ENCODE measurements around the gene CREB3L1.

The CREB3L1 gene

DNA sequence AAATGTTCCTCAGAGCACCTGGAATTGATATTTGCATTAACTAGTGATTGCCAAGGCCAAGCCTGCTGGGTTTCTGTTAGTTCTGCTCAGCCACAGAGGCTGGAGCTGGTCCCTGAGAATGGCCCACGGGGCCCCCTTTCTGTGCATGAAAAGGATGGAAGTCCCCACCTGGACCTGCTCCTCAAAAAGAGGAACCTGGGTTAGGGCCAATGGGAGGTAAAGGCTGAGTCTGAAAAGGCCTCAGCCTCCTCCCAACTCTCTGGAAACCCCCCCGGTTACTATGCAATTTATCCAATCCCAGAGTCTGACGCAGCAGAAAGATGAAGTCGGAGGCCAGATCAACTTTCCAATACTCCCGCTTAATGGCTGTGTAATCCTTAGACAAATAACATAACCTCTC, 6.8 kb upstream of the CREB3L1 start:
- H4K91ac ChIP-seq (ENCODE audit: low read depth, low read length) = no peak overlapping the region

DNA sequence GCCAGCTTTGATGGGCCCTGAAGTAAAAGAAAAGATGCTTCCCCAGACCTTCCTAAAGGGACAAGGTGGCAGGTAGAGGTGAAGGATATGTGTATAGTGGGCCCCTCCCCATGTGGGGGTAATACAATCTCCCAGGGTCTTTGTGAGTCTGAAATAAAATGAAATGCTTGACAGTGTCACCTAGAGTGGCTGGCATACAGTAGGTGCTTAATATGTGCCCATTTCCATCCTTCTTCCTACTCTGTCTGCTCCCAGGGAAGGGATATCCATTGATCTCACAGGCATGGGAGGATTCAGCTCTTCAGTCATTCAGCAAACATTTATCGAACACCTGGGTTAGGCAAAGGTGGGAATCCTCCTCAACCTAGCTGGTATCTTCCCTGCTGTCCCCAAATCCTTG, 6.1 kb upstream of the CREB3L1 start:
- H2AFZ ChIP-seq (ENCODE audit: insufficient read depth, low read length, poor library complexity) = no peak overlapping the region
- peaks cover 2 to 3% of the 10 kb centered on the region in 2 experiments for H3K4me1 ChIP-seq (ENCODE audit: control insufficient read depth in 1 of 2, insufficient read depth in 2 of 2, low read length in 2 of 2)
- H3K79me1 ChIP-seq (ENCODE audit: low read length) = no peaks in the 10 kb centered on the region
- no peak overlapping the region for H3K4ac ChIP-seq (ENCODE audit: low read depth, low read length)
- no peak overlapping the region for H3K14ac ChIP-seq (ENCODE audit: low read length)
- H3K4me3 ChIP-seq (ENCODE audit: low read depth, low read length) = no peak overlapping the region
- H3K23ac ChIP-seq (ENCODE audit: low read length) = no peak overlapping the region
- no CpG with 5 or more reads among the region's 1 CpG for WGBS (ENCODE audit: extremely low coverage, insufficient coverage, insufficient read length)
- H3K9ac ChIP-seq (ENCODE audit: low read length) = no peak overlapping the region
- no peak for DNase-seq
- no peaks in the 10 kb centered on the region for H3K9me3 ChIP-seq (ENCODE audit: insufficient read depth, low read depth, low read length)
- H2BK5ac ChIP-seq (ENCODE audit: low read depth, low read length, poor library complexity) = no peak overlapping the region
- no peak overlapping the region for H2AK5ac ChIP-seq (ENCODE audit: low read length)
- H4K91ac ChIP-seq (ENCODE audit: low read depth, low read length) = no peak overlapping the region
- no peak overlapping the region for H4K12ac ChIP-seq (ENCODE audit: low read depth, low read length)
- no peak overlapping the region for H2BK120ac ChIP-seq (ENCODE audit: insufficient read depth, low read length, poor library complexity)
- H3K4me2 ChIP-seq (ENCODE audit: low read length) = no peak overlapping the region
- no peak overlapping the region for H4K8ac ChIP-seq (ENCODE audit: low read depth, low read length)
- H3K27me3 ChIP-seq (ENCODE audit: insufficient read depth, low read length) = no peaks in the 10 kb centered on the region
- H3K18ac ChIP-seq (ENCODE audit: low read length) = no peak overlapping the region
- H2BK12ac ChIP-seq (ENCODE audit: low read length) = no peak overlapping the region
- H3K36me3 ChIP-seq (ENCODE audit: control insufficient read depth in 1 of 2, insufficient read depth in 2 of 2, low read length in 2 of 2) = no peaks in the 10 kb centered on the region
- no peak overlapping the region for H3K27ac ChIP-seq (ENCODE audit: low read depth, low read length)
- H3K79me2 ChIP-seq (ENCODE audit: control insufficient read depth, insufficient read depth, low read length, poor library complexity) = no peaks in the 10 kb centered on the region

More for the DNA sequence above, 6.8 kb upstream of the CREB3L1 start:
- H2AK5ac ChIP-seq (ENCODE audit: low read length) = no peak overlapping the region
- H2BK120ac ChIP-seq (ENCODE audit: insufficient read depth, low read length, poor library complexity) = no peak overlapping the region
- no peak overlapping the region for H3K9ac ChIP-seq (ENCODE audit: low read length)
- no peak overlapping the region for H4K8ac ChIP-seq (ENCODE audit: low read depth, low read length)
- WGBS (ENCODE audit: extremely low coverage, insufficient coverage, insufficient read length) = no CpG with 5 or more reads among the region's 5 CpGs
- no peak overlapping the region for H3K4ac ChIP-seq (ENCODE audit: low read depth, low read length)
- H3K27me3 ChIP-seq (ENCODE audit: insufficient read depth, low read length) = no peaks in the 10 kb centered on the region
- H2BK12ac ChIP-seq (ENCODE audit: low read length) = no peak overlapping the region
- no peak overlapping the region for H3K4me2 ChIP-seq (ENCODE audit: low read length)
- no peaks in the 10 kb centered on the region for H3K36me3 ChIP-seq (ENCODE audit: control insufficient read depth in 1 of 2, insufficient read depth in 2 of 2, low read length in 2 of 2)
- H3K23ac ChIP-seq (ENCODE audit: low read length) = no peak overlapping the region
- no peak overlapping the region for H3K14ac ChIP-seq (ENCODE audit: low read length)
- H3K9me3 ChIP-seq (ENCODE audit: insufficient read depth, low read depth, low read length) = no peaks in the 10 kb centered on the region
- no peaks in the 10 kb centered on the region for H3K79me2 ChIP-seq (ENCODE audit: control insufficient read depth, insufficient read depth, low read length, poor library complexity)
- no peak for DNase-seq
- no peak overlapping the region for H3K27ac ChIP-seq (ENCODE audit: low read depth, low read length)
- no peak overlapping the region for H2BK5ac ChIP-seq (ENCODE audit: low read depth, low read length, poor library complexity)
- H3K79me1 ChIP-seq (ENCODE audit: low read length) = no peaks in the 10 kb centered on the region
- no peak overlapping the region for H2AFZ ChIP-seq (ENCODE audit: insufficient read depth, low read length, poor library complexity)
- no peak overlapping the region for H3K4me3 ChIP-seq (ENCODE audit: low read depth, low read length)
- H4K12ac ChIP-seq (ENCODE audit: low read depth, low read length) = no peak overlapping the region
- H3K18ac ChIP-seq (ENCODE audit: low read length) = no peak overlapping the region
- H3K4me1 ChIP-seq (ENCODE audit: control insufficient read depth in 1 of 2, insufficient read depth in 2 of 2, low read length in 2 of 2) = peaks cover 0 to under 1% of the 10 kb centered on the region in 2 experiments

DNA sequence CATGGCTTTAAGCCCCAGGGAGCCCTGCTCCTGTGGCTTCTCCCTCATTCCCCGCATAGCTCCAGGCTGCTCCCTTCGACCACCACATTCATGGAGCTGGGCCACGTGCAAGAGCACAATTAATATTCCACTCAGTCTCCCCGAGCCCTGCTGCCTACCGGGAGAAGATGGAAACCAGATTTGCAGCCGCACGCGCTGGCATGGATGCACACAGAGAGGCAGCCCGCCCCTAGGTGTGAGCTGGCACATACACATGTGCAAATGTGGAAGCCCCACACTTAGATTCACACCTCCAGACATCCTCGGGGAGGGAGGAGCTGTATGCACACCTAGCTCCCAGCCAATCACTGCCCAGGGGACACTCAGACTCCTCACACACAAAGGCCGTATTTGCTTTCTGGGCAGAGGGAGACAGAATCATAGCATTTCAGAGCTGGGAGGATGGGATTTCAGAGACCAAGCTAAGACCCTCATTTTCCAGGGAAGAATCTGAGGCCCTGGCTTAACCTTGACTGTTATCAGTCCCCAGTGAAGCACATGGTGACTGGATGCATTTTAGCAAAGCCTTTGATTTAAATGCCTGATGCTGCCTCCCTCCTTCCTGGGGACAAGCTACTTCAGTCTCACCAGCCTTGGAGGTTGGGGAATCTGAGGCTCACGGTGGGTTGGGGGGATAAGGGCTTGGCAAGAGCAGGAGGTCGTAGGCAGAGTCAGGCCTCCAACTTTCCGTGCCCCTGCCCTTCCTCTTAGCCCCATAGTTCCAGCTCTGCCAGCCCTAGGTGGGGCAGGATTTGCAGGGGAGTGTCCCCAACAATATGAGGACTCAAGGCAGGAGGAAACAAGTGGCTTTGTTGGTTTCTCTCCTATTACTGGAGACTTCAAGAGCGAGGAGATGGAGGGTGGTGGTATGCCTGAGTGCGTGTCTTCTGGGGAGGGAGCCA, 5.3 kb upstream of the CREB3L1 start:
- no peaks in the 10 kb centered on the region for H3K79me1 ChIP-seq (ENCODE audit: low read length)
- H3K4ac ChIP-seq (ENCODE audit: low read depth, low read length) = no peak overlapping the region
- H2BK120ac ChIP-seq (ENCODE audit: insufficient read depth, low read length, poor library complexity) = no peak overlapping the region
- H3K23ac ChIP-seq (ENCODE audit: low read length) = no peak overlapping the region
- H4K91ac ChIP-seq (ENCODE audit: low read depth, low read length) = no peak overlapping the region
- H3K4me2 ChIP-seq (ENCODE audit: low read length) = no peak overlapping the region
- no peak overlapping the region for H2BK12ac ChIP-seq (ENCODE audit: low read length)
- H2AFZ ChIP-seq (ENCODE audit: insufficient read depth, low read length, poor library complexity) = no peak overlapping the region
- H3K79me2 ChIP-seq (ENCODE audit: control insufficient read depth, insufficient read depth, low read length, poor library complexity) = no peaks in the 10 kb centered on the region
- no peak overlapping the region for H3K18ac ChIP-seq (ENCODE audit: low read length)
- H3K9ac ChIP-seq (ENCODE audit: low read length) = no peak overlapping the region
- H4K8ac ChIP-seq (ENCODE audit: low read depth, low read length) = no peak overlapping the region
- no peak for DNase-seq
- H3K9me3 ChIP-seq (ENCODE audit: insufficient read depth, low read depth, low read length) = no peaks in the 10 kb centered on the region
- H2AK5ac ChIP-seq (ENCODE audit: low read length) = no peak overlapping the region
- H3K4me3 ChIP-seq (ENCODE audit: low read depth, low read length) = no peak overlapping the region
- H4K12ac ChIP-seq (ENCODE audit: low read depth, low read length) = no peak overlapping the region
- no CpG with 5 or more reads among the region's 16 CpGs for WGBS (ENCODE audit: extremely low coverage, insufficient coverage, insufficient read length)
- H3K14ac ChIP-seq (ENCODE audit: low read length) = no peak overlapping the region
- H2BK5ac ChIP-seq (ENCODE audit: low read depth, low read length, poor library complexity) = no peak overlapping the region
- H3K27me3 ChIP-seq (ENCODE audit: insufficient read depth, low read length) = no peaks in the 10 kb centered on the region
- no peaks in the 10 kb centered on the region for H3K36me3 ChIP-seq (ENCODE audit: control insufficient read depth in 1 of 2, insufficient read depth in 2 of 2, low read length in 2 of 2)
- H3K4me1 ChIP-seq (ENCODE audit: control insufficient read depth in 1 of 2, insufficient read depth in 2 of 2, low read length in 2 of 2) = peaks cover 3 to 6% of the 10 kb centered on the region in 2 experiments
- H3K27ac ChIP-seq (ENCODE audit: low read depth, low read length) = no peak overlapping the region

DNA sequence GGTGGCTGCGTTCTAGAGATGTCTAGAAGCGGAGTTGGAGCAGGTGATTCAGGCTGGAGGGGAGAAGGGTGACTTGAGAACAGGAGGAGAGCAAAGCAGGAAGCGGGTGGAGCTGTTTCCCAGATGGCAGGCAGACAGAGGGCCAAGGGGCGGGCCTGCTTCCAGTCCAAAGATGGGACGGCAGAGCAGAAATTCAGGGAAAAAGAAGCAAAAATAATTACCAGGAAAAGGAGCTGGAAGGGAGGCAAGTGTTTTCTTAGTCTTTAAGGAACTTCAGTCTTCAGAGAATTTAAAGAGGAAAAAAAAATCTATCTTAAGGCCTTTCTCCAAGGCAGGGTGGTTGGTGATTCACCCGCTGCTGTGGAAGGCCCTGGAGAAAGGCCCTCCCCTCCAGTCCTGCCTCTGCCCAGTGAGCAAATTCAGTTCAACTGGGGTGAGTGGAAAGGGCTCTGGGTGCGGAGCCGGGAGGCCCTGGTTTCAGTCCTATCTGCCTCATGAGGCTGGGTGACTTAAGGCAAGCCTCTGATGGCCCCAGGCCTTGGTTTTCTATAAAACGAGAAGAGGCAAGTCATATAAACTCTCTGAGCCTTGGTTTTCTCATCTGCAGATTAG, 4.5 kb upstream of the CREB3L1 start:
- Histone ChIP-seq H3K79me1 (ENCODE audit: low read length) (peaks cover 1% of the 10 kb centered on the region), H2AFZ (ENCODE audit: insufficient read depth, low read length, poor library complexity) (no peak overlapping the region), H3K4me1 (ENCODE audit: control insufficient read depth in 1 of 2, insufficient read depth in 2 of 2, low read length in 2 of 2) (peaks cover 3 to 7% of the 10 kb centered on the region in 2 experiments), H4K91ac (ENCODE audit: low read depth, low read length) (no peak overlapping the region), H3K27ac (ENCODE audit: low read depth, low read length) (no peak overlapping the region), H3K23ac (ENCODE audit: low read length) (no peak overlapping the region), H3K4ac (ENCODE audit: low read depth, low read length) (no peak overlapping the region), H3K9ac (ENCODE audit: low read length) (no peak overlapping the region), H4K8ac (ENCODE audit: low read depth, low read length) (no peak overlapping the region), H2BK12ac (ENCODE audit: low read length) (no peak overlapping the region), H3K9me3 (ENCODE audit: insufficient read depth, low read depth, low read length) (no peaks in the 10 kb centered on the region), H3K27me3 (ENCODE audit: insufficient read depth, low read length) (no peaks in the 10 kb centered on the region), H2BK5ac (ENCODE audit: low read depth, low read length, poor library complexity) (no peak overlapping the region), H3K79me2 (ENCODE audit: control insufficient read depth, insufficient read depth, low read length, poor library complexity) (peaks cover under 1% of the 10 kb centered on the region), H3K18ac (ENCODE audit: low read length) (no peak overlapping the region), H2BK120ac (ENCODE audit: insufficient read depth, low read length, poor library complexity) (no peak overlapping the region), H3K4me2 (ENCODE audit: low read length) (no peak overlapping the region), H3K36me3 (ENCODE audit: control insufficient read depth in 1 of 2, insufficient read depth in 2 of 2, low read length in 2 of 2) (no peaks in the 10 kb centered on the region), H3K4me3 (ENCODE audit: low read depth, low read length) (no peak overlapping the region), H2AK5ac (ENCODE audit: low read length) (no peak overlapping the region), H3K14ac (ENCODE audit: low read length) (no peak overlapping the region), H4K12ac (ENCODE audit: low read depth, low read length) (no peak overlapping the region)
- DNase-seq = no peak
- WGBS (ENCODE audit: extremely low coverage, insufficient coverage, insufficient read length) = no CpG with 5 or more reads among the region's 9 CpGs

Measured in trophoblast cell (in vitro differentiated cells and primary cell).